ENCODE results near the gene RNF7. TPM values are rescaled to one million over a fixed set of nuclear protein-coding genes. Genes with fewer than 3 reads are reported as not detected.

The RNF7 gene
- total and polyA plus RNA-seq, 9 of the 15 experiments (the other 6 are each of a cell fraction or from before 2014, with no cell fraction given), result 38.8 to 133 (median 80.5) TPM

GRCh38 chr3:141795276-141795675, 57.2 kb downstream of the RNF7 start:
- Histone ChIP-seq H3K79me2 (ENCODE audit: control insufficient read depth, insufficient read depth, low read length) (no peaks in the 10 kb centered on the region), H3K36me3 (ENCODE audit: control insufficient read depth, insufficient read depth, low read length) (no peaks in the 10 kb centered on the region), H3K27ac (ENCODE audit: extremely low read depth, low read depth, low read length) (no peak overlapping the region), H4K20me1 (replicated peaks; ENCODE audit: control insufficient read depth, insufficient read depth, low read length) (no peaks in the 10 kb centered on the region), H3K4me3 (no peak overlapping the region), H3K27me3 (ENCODE audit: control insufficient read depth in 2 of 2, insufficient read depth in 2 of 2, low read length in 2 of 2) (no peaks in the 10 kb centered on the region), H3K9me3 (replicated peaks; ENCODE audit: control insufficient read depth, insufficient read depth, low read depth, low read length) (peaks cover 2% of the 10 kb centered on the region; the same call in 1 of the 2 replicates), H2AFZ (ENCODE audit: low read depth, low read length) (no peak overlapping the region), H3K4me2 (ENCODE audit: insufficient read depth, low read length) (no peak overlapping the region), H3K4me1 (replicated peaks in 1 of 2; ENCODE audit: control insufficient read depth in 2 of 2, insufficient read depth in 2 of 2, low read length in 2 of 2) (peaks cover 9 to 20% of the 10 kb centered on the region in 2 experiments; a peak in 4 of 5 replicates), H3K9me1 (ENCODE audit: control insufficient read depth, insufficient read depth, low read length) (no peaks in the 10 kb centered on the region), H3K9ac (ENCODE audit: insufficient read depth in 1 of 2, low read depth in 2 of 2, low read length in 2 of 2) (no peak overlapping the region)
- TF ChIP-seq MIER1 (IDR thresholded peaks at IDR 0.05; ENCODE audit: low read depth), result no peak
- no peak for TF ChIP-seq CBFA2T3 (IDR thresholded peaks at IDR 0.05)
- no peak for TF ChIP-seq ZC3H4 (CRISPR knock-in tag; IDR thresholded peaks at IDR 0.05; ENCODE audit: borderline replicate concordance)
- TF ChIP-seq CHAMP1 (IDR thresholded peaks at IDR 0.05), result no peak
- TF ChIP-seq KLF10 (CRISPR knock-in tag; IDR thresholded peaks at IDR 0.05), result no peak
- TF ChIP-seq SRSF9 (IDR thresholded peaks at IDR 0.05; ENCODE audit: borderline replicate concordance, low read depth, low read length), result no peak
- TF ChIP-seq ZBTB40 (IDR thresholded peaks at IDR 0.05), result no peak
- no peak for TF ChIP-seq ZBTB40 (CRISPR knock-in tag; IDR thresholded peaks at IDR 0.05)
- BruUV-seq (replicated peaks), result no TSS peak
- POLR2A ChIA-PET, result interaction anchor here (0.8 kb wide), 1 partner anchor 26 kb away, joined by 3 read pairs; no protein-coding TSS in a partner anchor
- ATAC-seq (no peak; the same call in 2 of the 3 replicates), DNase-seq (ENCODE audit: extremely low read depth in 1 of 4, low spot score in 3 of 4) (no peak), FAIRE-seq (no peak)
- CTCF ChIA-PET (ENCODE audit: low intra/inter-chr PET ratio), result no interaction called here
- in situ Hi-C loops (cut with MboI) (no loop called here), intact Hi-C loops (cut with micrococcal nuclease) (no loop called here)
- WGBS (ENCODE audit: insufficient coverage, low coverage, missing lambda C conversion rate), result 54% methylated on average over 4 of the region's 4 CpGs

All from K562 (cell line).